DOHH2 (cell line): Measurements from ENCODE around the gene NCSTN.

Experiments
- H3F3A ChIP-seq: fragments of 200-600 bp; sonication (generic), shearing (Covaris generic); 2 replicates; pipeline ENCODE4 v1.6.0; 2016; ENCODE audit warnings: antibody characterized with exemption, mild to moderate bottlenecking; ENCODE audit not compliant: control insufficient read depth, insufficient read depth
- H3K27ac ChIP-seq: fragments of 200-600 bp; sonication (generic); 2 replicates; pipeline ENCODE4 v1.5.1; 2014; ENCODE audit warnings: low read depth, mild to moderate bottlenecking, low read length, moderate library complexity
- H3K27me3 ChIP-seq: fragments of 200-600 bp; sonication (generic); 2 replicates; pipeline ENCODE4 v1.6.1; 2014; ENCODE audit warnings: mild to moderate bottlenecking, low read length, mixed read lengths; ENCODE audit not compliant: control insufficient read depth
- H3K36me3 ChIP-seq: fragments of 200-600 bp; sonication (generic); 2 replicates; pipeline ENCODE4 v1.6.1; 2014; ENCODE audit warnings: mild to moderate bottlenecking, low read length, moderate library complexity, mixed read lengths; ENCODE audit not compliant: control insufficient read depth
- H3K4me1 ChIP-seq: fragments of 200-600 bp; sonication (generic); 2 replicates; pipeline ENCODE4 v1.6.1; 2014; ENCODE audit warnings: mild to moderate bottlenecking, low read length, mixed read lengths; ENCODE audit not compliant: control insufficient read depth
- H3K4me2 ChIP-seq: fragments of 200-600 bp; sonication (generic); 2 replicates; pipeline ENCODE4 v1.6.0; 2014; ENCODE audit warnings: mild to moderate bottlenecking, low read length, moderate library complexity
- H3K4me3 ChIP-seq: fragments of 200-600 bp; sonication (generic); 2 replicates; pipeline ENCODE4 v1.5.1; 2014; ENCODE audit warnings: mild to moderate bottlenecking, low read length, mixed read lengths
- H3K79me2 ChIP-seq: fragments of 200-600 bp; sonication (generic); 2 replicates; pipeline ENCODE4 v1.6.1; 2014; ENCODE audit warnings: mild to moderate bottlenecking, low read length, mixed read lengths; ENCODE audit not compliant: control insufficient read depth
- H3K9me2 ChIP-seq: fragments of 200-600 bp; sonication (generic); replicated peaks from 2 replicates; pipeline ENCODE4 v1.6.1; 2014; ENCODE audit warnings: mild to moderate bottlenecking, low read length, mixed read lengths; ENCODE audit not compliant: control insufficient read depth
- H3K9me3 ChIP-seq: fragments of 200-600 bp; sonication (generic); 2 replicates; pipeline ENCODE4 v1.6.1; 2014; ENCODE audit warnings: antibody characterized with exemption, low read length, mixed read lengths; ENCODE audit not compliant: control insufficient read depth, insufficient read depth
- H4K20me1 ChIP-seq: fragments of 200-600 bp; sonication (generic); 2 replicates; pipeline ENCODE4 v1.6.0; 2014; ENCODE audit warnings: low read depth, mild to moderate bottlenecking, antibody characterized with exemption, low read length, moderate library complexity; ENCODE audit not compliant: control insufficient read depth, insufficient read depth
- CTCF ChIP-seq: fragments of 200-600 bp; sonication (generic); IDR thresholded peaks from one replicate; pipeline ENCODE4 v1.5.1; 2014; ENCODE audit warnings: antibody characterized with exemption, mild to moderate bottlenecking, low read depth, low read length; ENCODE audit not compliant: poor library complexity, severe bottlenecking
- EZH2phosphoT487 ChIP-seq: fragments of 200-600 bp; sonication (generic); IDR thresholded peaks from 2 replicates; pipeline ENCODE4 v1.6.1; 2017; ENCODE audit warnings: borderline replicate concordance, mild to moderate bottlenecking, antibody characterized with exemption, low read length, moderate library complexity, mixed read lengths

The NCSTN gene

GRCh38 chr1:160394673-160395072 lies 51.5 kb downstream of the NCSTN start:
- Histone ChIP-seq H3K27ac (no peak overlapping the region), H3K36me3 (no peaks in the 10 kb centered on the region), H4K20me1 (no peaks in the 10 kb centered on the region), H3K9me3 (no peaks in the 10 kb centered on the region), H3K9me2 (no peaks in the 10 kb centered on the region), H3K79me2 (no peaks in the 10 kb centered on the region), H3K4me1 (no peaks in the 10 kb centered on the region), H3K27me3 (peaks cover 17% of the 10 kb centered on the region), H3K4me3 (no peak overlapping the region), H3F3A (no peaks in the 10 kb centered on the region), H3K4me2 (no peak overlapping the region)
- no peak for TF ChIP-seq CTCF
- TF ChIP-seq EZH2phosphoT487: no peak

GRCh38 chr1:160397651-160398050 lies 54.5 kb downstream of the NCSTN start:
- Histone ChIP-seq H3K79me2 (no peaks in the 10 kb centered on the region), H4K20me1 (no peaks in the 10 kb centered on the region), H3K27ac (no peak overlapping the region), H3K27me3 (peaks cover 40% of the 10 kb centered on the region), H3K9me2 (no peaks in the 10 kb centered on the region), H3F3A (no peaks in the 10 kb centered on the region), H3K36me3 (no peaks in the 10 kb centered on the region), H3K4me1 (peaks cover 12% of the 10 kb centered on the region), H3K9me3 (no peaks in the 10 kb centered on the region), H3K4me2 (no peak overlapping the region), H3K4me3 (no peak overlapping the region)
- TF ChIP-seq CTCF: no peak
- TF ChIP-seq EZH2phosphoT487: no peak

- peaks cover 12% of the 10 kb centered on the region for H3K4me1 ChIP-seq
- no peak overlapping the region for H3K4me3 ChIP-seq
- peaks cover 50% of the 10 kb centered on the region for H3K27me3 ChIP-seq
- H3K79me2 ChIP-seq: no peaks in the 10 kb centered on the region
- H3K9me2 ChIP-seq: no peaks in the 10 kb centered on the region
- H3K4me2 ChIP-seq: no peak overlapping the region
- H4K20me1 ChIP-seq: no peaks in the 10 kb centered on the region
- H3F3A ChIP-seq: no peaks in the 10 kb centered on the region
- no peak overlapping the region for H3K27ac ChIP-seq
- H3K9me3 ChIP-seq: no peaks in the 10 kb centered on the region
- TF ChIP-seq EZH2phosphoT487 (no peak), CTCF (no peak)
- no peaks in the 10 kb centered on the region for H3K36me3 ChIP-seq
These were observed 55.6 kb downstream of the NCSTN start for GRCh38 chr1:160398823-160399222.
